NOMO-1 (cell line): Measurements from ENCODE around the gene SAXO2.
"Not testable (repeated sequence)": the region's sequence is repeated elsewhere in the genome, so short reads cannot be mapped to it uniquely, and the experiment has no call there.

Experiments
- DNase-seq, 2 experiments: peaks; one replicate each; lab custom pipeline; 2025; ENCODE audit not compliant: unreplicated experiment in 2 of 2; lab: John Stamatoyannopoulos, UW

The SAXO2 gene

GRCh38 chr15:82282386-82282785 is 19.8 kb downstream of the SAXO2 start:
- DNase-seq: not testable (repeated sequence)

- not testable (repeated sequence) for DNase-seq
These were observed 21.8 kb downstream of the SAXO2 start for GRCh38 chr15:82284381-82284780.

- DNase-seq: peak in 1 of 2 experiments; percentile 45
These were observed 23.9 kb downstream of the SAXO2 start for GRCh38 chr15:82286475-82286874.

- not testable (repeated sequence) for DNase-seq
These were observed 25.6 kb downstream of the SAXO2 start for GRCh38 chr15:82288202-82288601.

- no peak for DNase-seq
These were observed 29.7 kb downstream of the SAXO2 start for GRCh38 chr15:82292271-82292670.

GRCh38 chr15:82294061-82294690 is 31.6 kb downstream of the SAXO2 start:
- no peak for DNase-seq

GRCh38 chr15:82297546-82297945 is 34.9 kb downstream of the SAXO2 start:
- DNase-seq: no peak

- DNase-seq: no peak
These were observed 35.4 kb downstream of the SAXO2 start for GRCh38 chr15:82298032-82298431.

GRCh38 chr15:82298520-82298919 is 35.9 kb downstream of the SAXO2 start:
- DNase-seq: no peak

- not testable (repeated sequence) for DNase-seq
These were observed 36.9 kb downstream of the SAXO2 start for GRCh38 chr15:82299511-82299914.

- DNase-seq: not testable (repeated sequence)
These were observed 37.7 kb downstream of the SAXO2 start for GRCh38 chr15:82300326-82300725.

- no peak for DNase-seq
These were observed 38.3 kb downstream of the SAXO2 start for GRCh38 chr15:82300883-82301282.

GRCh38 chr15:82301296-82302016 is 38.8 kb downstream of the SAXO2 start:
- no peak for DNase-seq

GRCh38 chr15:82303956-82304777 is 41.5 kb downstream of the SAXO2 start:
- DNase-seq: no peak

GRCh38 chr15:82304778-82305090 is 42.1 kb downstream of the SAXO2 start:
- DNase-seq: no peak

- no peak for DNase-seq
These were observed 43.0 kb downstream of the SAXO2 start for GRCh38 chr15:82305621-82306048.

- no peak for DNase-seq
These were observed 44.4 kb downstream of the SAXO2 start for GRCh38 chr15:82306791-82307713.

- DNase-seq: no peak
These were observed 45.1 kb downstream of the SAXO2 start for GRCh38 chr15:82307714-82308081.

- no peak for DNase-seq
These were observed 47.2 kb downstream of the SAXO2 start for GRCh38 chr15:82309802-82310201.

GRCh38 chr15:82311321-82311720 is 48.7 kb downstream of the SAXO2 start:
- not testable (repeated sequence) for DNase-seq
